ENCODE results near the gene KIF26B. TPM values are rescaled to one million over a fixed set of nuclear protein-coding genes. Genes with fewer than 3 reads are reported as not detected.
"Not testable (repeated sequence)": the region's sequence is repeated elsewhere in the genome, so short reads cannot be mapped to it uniquely, and the experiment has no call there.

The KIF26B gene
- total RNA-seq, 1 experiment from 2014 or later: 0.04 TPM

- H3K9me2 ChIP-seq (replicated peaks; ENCODE audit: low read length): no peaks in the 10 kb centered on the region
- DNase-seq (no peak), ATAC-seq (no peak)
- ChIA-PET POLR2A (ENCODE audit: unreplicated experiment) (no interaction called here), CTCF (no interaction called here)
- H3K27ac ChIP-seq (ENCODE audit: low read length): no peak overlapping the region
- H3K79me2 ChIP-seq (ENCODE audit: low read length): no peaks in the 10 kb centered on the region
- intact Hi-C loops (cut with micrococcal nuclease): no loop called here
- no peak overlapping the region for H2AFZ ChIP-seq (ENCODE audit: low read length)
- no peaks in the 10 kb centered on the region for H3K4me1 ChIP-seq (ENCODE audit: insufficient read depth, low read length)
- TF ChIP-seq EZH2phosphoT487 (IDR thresholded peaks at IDR 0.05; ENCODE audit: borderline replicate concordance, low read length) (no peak), EZH2 (IDR thresholded peaks at IDR 0.05; ENCODE audit: low read length, unreplicated experiment) (no peak), CTCF (conservative IDR thresholded peaks at IDR 0.05; ENCODE audit: low read depth, low read length) (no peak)
- no peaks in the 10 kb centered on the region for H3K36me3 ChIP-seq (ENCODE audit: low read depth, low read length)
- BruUV-seq (replicated peaks): no TSS peak
- no peak overlapping the region for H3K4me2 ChIP-seq (ENCODE audit: low read length)
- no peaks in the 10 kb centered on the region for H3K9me3 ChIP-seq (ENCODE audit: low read length)
- no peaks in the 10 kb centered on the region for H3F3A ChIP-seq (ENCODE audit: low read length, unreplicated experiment)
- no peaks in the 10 kb centered on the region for H4K20me1 ChIP-seq (ENCODE audit: low read length)
- no peak overlapping the region for H3K9ac ChIP-seq (ENCODE audit: low read length)
- H3K4me3 ChIP-seq (ENCODE audit: low read length): no peak overlapping the region
- peaks cover 50% of the 10 kb centered on the region for H3K27me3 ChIP-seq (ENCODE audit: low read length)
Measured at GRCh38 chr1:245334235-245334634, 179.4 kb downstream of the KIF26B start.

- Histone ChIP-seq H3K27ac (ENCODE audit: low read length) (no peak overlapping the region), H3K4me3 (ENCODE audit: low read length) (no peak overlapping the region), H3K4me1 (ENCODE audit: insufficient read depth, low read length) (no peaks in the 10 kb centered on the region), H4K20me1 (ENCODE audit: low read length) (no peaks in the 10 kb centered on the region), H3K9ac (ENCODE audit: low read length) (no peak overlapping the region), H3K79me2 (ENCODE audit: low read length) (no peaks in the 10 kb centered on the region), H3K4me2 (ENCODE audit: low read length) (no peak overlapping the region), H3F3A (ENCODE audit: low read length, unreplicated experiment) (no peaks in the 10 kb centered on the region), H3K9me3 (ENCODE audit: low read length) (no peaks in the 10 kb centered on the region), H3K9me2 (replicated peaks; ENCODE audit: low read length) (no peaks in the 10 kb centered on the region), H3K27me3 (ENCODE audit: low read length) (peaks cover 43% of the 10 kb centered on the region), H2AFZ (ENCODE audit: low read length) (no peak overlapping the region), H3K36me3 (ENCODE audit: low read depth, low read length) (no peaks in the 10 kb centered on the region)
- intact Hi-C loops (cut with micrococcal nuclease): no loop called here
- TF ChIP-seq CTCF (conservative IDR thresholded peaks at IDR 0.05; ENCODE audit: low read depth, low read length) (no peak), EZH2 (IDR thresholded peaks at IDR 0.05; ENCODE audit: low read length, unreplicated experiment) (no peak), EZH2phosphoT487 (IDR thresholded peaks at IDR 0.05; ENCODE audit: borderline replicate concordance, low read length) (no peak)
- BruUV-seq (replicated peaks): no TSS peak
- DNase-seq (no peak), ATAC-seq (no peak)
- CTCF ChIA-PET: no interaction called here
- POLR2A ChIA-PET (ENCODE audit: unreplicated experiment): no interaction called here
Measured at GRCh38 chr1:245334827-245335490, 180.2 kb downstream of the KIF26B start.

GRCh38 chr1:245335684-245336083, 180.9 kb downstream of the KIF26B start:
- H3K9me2 ChIP-seq (replicated peaks; ENCODE audit: low read length); POLR2A ChIA-PET (ENCODE audit: unreplicated experiment); H3F3A ChIP-seq (ENCODE audit: low read length, unreplicated experiment); H3K4me3 ChIP-seq (ENCODE audit: low read length); H3K9me3 ChIP-seq (ENCODE audit: low read length); H3K9ac ChIP-seq (ENCODE audit: low read length); H3K36me3 ChIP-seq (ENCODE audit: low read depth, low read length); ATAC-seq; H3K27ac ChIP-seq (ENCODE audit: low read length); DNase-seq; intact Hi-C loops (cut with micrococcal nuclease); H3K79me2 ChIP-seq (ENCODE audit: low read length); H4K20me1 ChIP-seq (ENCODE audit: low read length); CTCF ChIA-PET; H3K4me2 ChIP-seq (ENCODE audit: low read length); H2AFZ ChIP-seq (ENCODE audit: low read length); H3K4me1 ChIP-seq (ENCODE audit: insufficient read depth, low read length); BruUV-seq (replicated peaks): not testable (repeated sequence)
- H3K27me3 ChIP-seq (ENCODE audit: low read length): peaks cover 42% of the 10 kb centered on the region
